COLO668 (cell line): ENCODE measurements around the gene ENTPD7.
"Not testable (repeated sequence)": the region's sequence is repeated elsewhere in the genome, so short reads cannot be mapped to it uniquely, and the experiment has no call there.

ENCODE experiments used
- DNase-seq: peaks from one replicate; lab custom pipeline; 2025; ENCODE audit not compliant: unreplicated experiment; lab: John Stamatoyannopoulos, UW

The ENTPD7 gene

GRCh38 chr10:99740933-99741559, 81.7 kb downstream of the ENTPD7 start:
- DNase-seq: no peak

GRCh38 chr10:99742254-99742653, 82.9 kb downstream of the ENTPD7 start:
- no peak for DNase-seq

GRCh38 chr10:99742701-99743100, 83.4 kb downstream of the ENTPD7 start:
- DNase-seq: no peak

GRCh38 chr10:99743841-99744240, 84.5 kb downstream of the ENTPD7 start:
- no peak for DNase-seq

GRCh38 chr10:99746166-99746565, 86.9 kb downstream of the ENTPD7 start:
- not testable (repeated sequence) for DNase-seq

- no peak for DNase-seq
Observed at GRCh38 chr10:99748823-99749451, 89.6 kb downstream of the ENTPD7 start.

- DNase-seq: no peak
Observed at GRCh38 chr10:99750641-99751040, 91.3 kb downstream of the ENTPD7 start.

- DNase-seq: no peak
Observed at GRCh38 chr10:99754670-99755069, 95.4 kb downstream of the ENTPD7 start.
